Measurements from ENCODE around the gene TMCO6.

GRCh38 chr5:140635291-140636257 lies 3.7 kb upstream of the TMCO6 start:
- no peak for TF ChIP-seq CTCF (IDR thresholded peaks at IDR 0.05; ENCODE audit: control extremely low read depth in 1 of 3, insufficient read depth in 1 of 3, low read depth in 1 of 3, low read length in 3 of 3)
- TF ChIP-seq POLR2AphosphoS5 (IDR thresholded peaks at IDR 0.05; ENCODE audit: low read depth, low read length), result no peak
- TF ChIP-seq RNF2 (IDR thresholded peaks at IDR 0.05; ENCODE audit: borderline replicate concordance, low read depth, low read length, missing control alignments, poor library complexity, severe bottlenecking), result no peak
- no peak for TF ChIP-seq EZH2 (IDR thresholded peaks at IDR 0.05; ENCODE audit: low read depth, low read length, severe bottlenecking)
- no peak for TF ChIP-seq POLR2A (IDR thresholded peaks at IDR 0.05; ENCODE audit: control extremely low read depth in 1 of 2, low read depth in 2 of 2, low read length in 2 of 2)
- no peak for TF ChIP-seq SIN3A (conservative IDR thresholded peaks at IDR 0.05 in 1 of 2, IDR thresholded peaks at IDR 0.05 in 1 of 2; ENCODE audit: low read depth in 1 of 2, low read length in 2 of 2)

All from H1 (cell line).